GM20000 (cell line): ENCODE data around the gene PACRG.

Source experiments
- DNase-seq: peaks from one replicate; pipeline ENCODE4 v3.0.0; 2012; ENCODE audit warnings: low spot score
- TF ChIP-seq, protein P1 (sequence below): IDR thresholded peaks from 2 replicates; pipeline ENCODE4 v1.5.1; 2012; ENCODE audit warnings: mild to moderate bottlenecking, control low read depth; ENCODE audit errors: extremely low read depth, missing control alignments

Gene PACRG

GRCh38 chr6:162963861-162964260 is 236.1 kb downstream of the PACRG start:
- no peak for DNase-seq
- TF ChIP-seq, protein P1, sequence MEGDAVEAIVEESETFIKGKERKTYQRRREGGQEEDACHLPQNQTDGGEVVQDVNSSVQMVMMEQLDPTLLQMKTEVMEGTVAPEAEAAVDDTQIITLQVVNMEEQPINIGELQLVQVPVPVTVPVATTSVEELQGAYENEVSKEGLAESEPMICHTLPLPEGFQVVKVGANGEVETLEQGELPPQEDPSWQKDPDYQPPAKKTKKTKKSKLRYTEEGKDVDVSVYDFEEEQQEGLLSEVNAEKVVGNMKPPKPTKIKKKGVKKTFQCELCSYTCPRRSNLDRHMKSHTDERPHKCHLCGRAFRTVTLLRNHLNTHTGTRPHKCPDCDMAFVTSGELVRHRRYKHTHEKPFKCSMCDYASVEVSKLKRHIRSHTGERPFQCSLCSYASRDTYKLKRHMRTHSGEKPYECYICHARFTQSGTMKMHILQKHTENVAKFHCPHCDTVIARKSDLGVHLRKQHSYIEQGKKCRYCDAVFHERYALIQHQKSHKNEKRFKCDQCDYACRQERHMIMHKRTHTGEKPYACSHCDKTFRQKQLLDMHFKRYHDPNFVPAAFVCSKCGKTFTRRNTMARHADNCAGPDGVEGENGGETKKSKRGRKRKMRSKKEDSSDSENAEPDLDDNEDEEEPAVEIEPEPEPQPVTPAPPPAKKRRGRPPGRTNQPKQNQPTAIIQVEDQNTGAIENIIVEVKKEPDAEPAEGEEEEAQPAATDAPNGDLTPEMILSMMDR: no peak

GRCh38 chr6:162964488-162965140 is 236.8 kb downstream of the PACRG start:
- DNase-seq: no peak
- TF ChIP-seq, protein P1: no peak

DNA sequence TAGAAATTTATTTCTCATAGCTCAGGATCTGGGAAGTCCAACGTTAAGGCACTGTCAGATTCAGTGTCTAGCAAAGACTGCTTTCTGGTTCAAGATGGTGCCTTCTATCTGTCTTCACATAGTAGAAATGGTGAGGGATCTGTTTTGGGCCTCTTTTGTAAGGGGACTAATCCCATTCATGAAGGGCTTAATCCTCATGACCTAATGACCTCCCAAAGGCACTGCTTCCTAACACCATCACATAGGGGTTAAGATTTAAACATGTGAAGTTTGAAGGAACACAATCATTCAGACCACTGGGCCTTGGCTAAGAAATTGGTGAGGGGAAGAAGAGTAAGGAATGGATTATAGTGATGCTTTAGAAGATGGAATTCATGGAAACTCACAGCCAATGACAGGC is 237.6 kb downstream of the PACRG start:
- TF ChIP-seq, protein P1: no peak
- DNase-seq: no peak

- DNase-seq: no peak
- TF ChIP-seq, protein P1: no peak
These were observed 242.5 kb downstream of the PACRG start for GRCh38 chr6:162970246-162970645.

DNA sequence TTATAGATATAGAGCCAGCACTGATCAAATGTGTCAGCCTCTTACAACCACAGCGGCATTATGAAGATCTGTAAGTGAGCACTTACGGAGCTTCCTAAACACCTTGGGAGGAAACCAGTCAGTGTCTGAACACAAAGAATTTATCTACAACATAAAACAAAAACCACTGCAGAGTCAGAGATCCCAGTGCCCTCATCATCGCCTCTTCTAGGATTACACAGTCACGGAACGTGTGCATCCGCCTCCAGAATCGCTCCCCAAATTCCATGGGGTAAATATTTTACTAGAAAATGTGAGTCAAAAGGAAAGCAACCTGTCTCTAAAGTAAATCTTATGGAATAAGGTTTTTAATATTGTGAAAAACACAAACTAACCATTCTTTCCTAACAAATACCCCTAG is 243.6 kb downstream of the PACRG start:
- no peak for DNase-seq
- TF ChIP-seq, protein P1: no peak

GRCh38 chr6:162973151-162973872 is 245.5 kb downstream of the PACRG start:
- TF ChIP-seq, protein P1: no peak
- DNase-seq: no peak

DNA sequence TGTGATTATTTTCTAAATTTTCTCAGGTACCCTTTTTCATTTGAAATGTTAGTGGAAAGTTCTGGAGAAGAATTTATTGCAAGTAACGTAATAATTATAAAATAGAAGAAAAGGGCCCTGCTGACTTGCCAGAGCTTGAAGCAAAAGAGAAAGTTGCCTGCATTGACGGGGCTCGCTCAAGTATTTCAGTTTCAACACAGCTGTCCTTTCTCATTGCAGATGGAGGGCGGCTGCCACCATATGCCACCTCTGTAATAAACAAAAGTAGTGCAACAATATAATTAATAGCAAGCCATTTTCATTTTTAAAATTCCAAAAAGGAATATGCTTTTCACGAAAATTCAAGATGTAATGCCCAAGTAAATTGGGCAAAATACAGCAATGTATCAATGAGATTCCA is 246.2 kb downstream of the PACRG start:
- TF ChIP-seq, protein P1: no peak
- no peak for DNase-seq
